DOHH2 (cell line): Measurements from ENCODE around the gene TUB.

Source experiments
- H3F3A ChIP-seq: fragments of 200-600 bp; sonication (generic), shearing (Covaris generic); 2 replicates; pipeline ENCODE4 v1.6.0; 2016; ENCODE audit warnings: antibody characterized with exemption, mild to moderate bottlenecking; ENCODE audit not compliant: control insufficient read depth, insufficient read depth
- H3K27ac ChIP-seq: fragments of 200-600 bp; sonication (generic); 2 replicates; pipeline ENCODE4 v1.5.1; 2014; ENCODE audit warnings: low read depth, mild to moderate bottlenecking, low read length, moderate library complexity
- H3K27me3 ChIP-seq: fragments of 200-600 bp; sonication (generic); 2 replicates; pipeline ENCODE4 v1.6.1; 2014; ENCODE audit warnings: mild to moderate bottlenecking, low read length, mixed read lengths; ENCODE audit not compliant: control insufficient read depth
- H3K36me3 ChIP-seq: fragments of 200-600 bp; sonication (generic); 2 replicates; pipeline ENCODE4 v1.6.1; 2014; ENCODE audit warnings: mild to moderate bottlenecking, low read length, moderate library complexity, mixed read lengths; ENCODE audit not compliant: control insufficient read depth
- H3K4me1 ChIP-seq: fragments of 200-600 bp; sonication (generic); 2 replicates; pipeline ENCODE4 v1.6.1; 2014; ENCODE audit warnings: mild to moderate bottlenecking, low read length, mixed read lengths; ENCODE audit not compliant: control insufficient read depth
- H3K4me2 ChIP-seq: fragments of 200-600 bp; sonication (generic); 2 replicates; pipeline ENCODE4 v1.6.0; 2014; ENCODE audit warnings: mild to moderate bottlenecking, low read length, moderate library complexity
- H3K4me3 ChIP-seq: fragments of 200-600 bp; sonication (generic); 2 replicates; pipeline ENCODE4 v1.5.1; 2014; ENCODE audit warnings: mild to moderate bottlenecking, low read length, mixed read lengths
- H3K79me2 ChIP-seq: fragments of 200-600 bp; sonication (generic); 2 replicates; pipeline ENCODE4 v1.6.1; 2014; ENCODE audit warnings: mild to moderate bottlenecking, low read length, mixed read lengths; ENCODE audit not compliant: control insufficient read depth
- H3K9me2 ChIP-seq: fragments of 200-600 bp; sonication (generic); replicated peaks from 2 replicates; pipeline ENCODE4 v1.6.1; 2014; ENCODE audit warnings: mild to moderate bottlenecking, low read length, mixed read lengths; ENCODE audit not compliant: control insufficient read depth
- H3K9me3 ChIP-seq: fragments of 200-600 bp; sonication (generic); 2 replicates; pipeline ENCODE4 v1.6.1; 2014; ENCODE audit warnings: antibody characterized with exemption, low read length, mixed read lengths; ENCODE audit not compliant: control insufficient read depth, insufficient read depth
- H4K20me1 ChIP-seq: fragments of 200-600 bp; sonication (generic); 2 replicates; pipeline ENCODE4 v1.6.0; 2014; ENCODE audit warnings: low read depth, mild to moderate bottlenecking, antibody characterized with exemption, low read length, moderate library complexity; ENCODE audit not compliant: control insufficient read depth, insufficient read depth
- CTCF ChIP-seq: fragments of 200-600 bp; sonication (generic); IDR thresholded peaks from one replicate; pipeline ENCODE4 v1.5.1; 2014; ENCODE audit warnings: antibody characterized with exemption, mild to moderate bottlenecking, low read depth, low read length; ENCODE audit not compliant: poor library complexity, severe bottlenecking
- EZH2phosphoT487 ChIP-seq: fragments of 200-600 bp; sonication (generic); IDR thresholded peaks from 2 replicates; pipeline ENCODE4 v1.6.1; 2017; ENCODE audit warnings: borderline replicate concordance, mild to moderate bottlenecking, antibody characterized with exemption, low read length, moderate library complexity, mixed read lengths

TUB gene

GRCh38 chr11:8084352-8084751 lies 3.3 kb downstream of the TUB start:
- no peaks in the 10 kb centered on the region for H4K20me1 ChIP-seq
- no peaks in the 10 kb centered on the region for H3K79me2 ChIP-seq
- H3K9me2 ChIP-seq, result no peaks in the 10 kb centered on the region
- no peak overlapping the region for H3K4me2 ChIP-seq
- H3K36me3 ChIP-seq, result no peaks in the 10 kb centered on the region
- H3F3A ChIP-seq, result no peaks in the 10 kb centered on the region
- TF ChIP-seq CTCF (no peak), EZH2phosphoT487 (no peak)
- peaks cover 7% of the 10 kb centered on the region; the same call in 1 of the 2 replicates for H3K27me3 ChIP-seq
- no peaks in the 10 kb centered on the region for H3K9me3 ChIP-seq
- H3K4me1 ChIP-seq, result no peaks in the 10 kb centered on the region
- no peak overlapping the region for H3K27ac ChIP-seq
- no peak overlapping the region for H3K4me3 ChIP-seq

- TF ChIP-seq EZH2phosphoT487 (no peak), CTCF (no peak)
- no peak overlapping the region for H3K4me3 ChIP-seq
- peaks cover 7% of the 10 kb centered on the region; the same call in 1 of the 2 replicates for H3K27me3 ChIP-seq
- H3K27ac ChIP-seq, result no peak overlapping the region
- no peaks in the 10 kb centered on the region for H4K20me1 ChIP-seq
- no peak overlapping the region for H3K4me2 ChIP-seq
- no peaks in the 10 kb centered on the region for H3K9me2 ChIP-seq
- no peaks in the 10 kb centered on the region for H3K4me1 ChIP-seq
- H3F3A ChIP-seq, result no peaks in the 10 kb centered on the region
- H3K9me3 ChIP-seq, result no peaks in the 10 kb centered on the region
- H3K79me2 ChIP-seq, result no peaks in the 10 kb centered on the region
- H3K36me3 ChIP-seq, result no peaks in the 10 kb centered on the region
Observed at GRCh38 chr11:8085011-8085645, 4.1 kb downstream of the TUB start.

GRCh38 chr11:8086001-8086479 lies 5.0 kb downstream of the TUB start:
- Histone ChIP-seq H3K27me3 (peaks cover 7% of the 10 kb centered on the region; the same call in 1 of the 2 replicates), H3K4me3 (no peak overlapping the region), H3K4me2 (no peak overlapping the region), H3K9me2 (no peaks in the 10 kb centered on the region), H4K20me1 (no peaks in the 10 kb centered on the region), H3K36me3 (no peaks in the 10 kb centered on the region), H3K4me1 (no peaks in the 10 kb centered on the region), H3K27ac (no peak overlapping the region), H3K79me2 (no peaks in the 10 kb centered on the region), H3K9me3 (no peaks in the 10 kb centered on the region), H3F3A (no peaks in the 10 kb centered on the region)
- no peak for TF ChIP-seq EZH2phosphoT487
- TF ChIP-seq CTCF, result no peak
